Fibroblast of lung (primary cell): ENCODE results near the gene NPTX1. TPM values are rescaled to one million over a fixed set of nuclear protein-coding genes. Genes with fewer than 3 reads are reported as not detected.

Experiments used
- DNase-seq, 2 donors: peaks; one replicate each; pipeline versions ENCODE4 v3.0.0 to v3.0.0-alpha.2; 2010; ENCODE audit warnings: low read depth in 2 of 2
- H2AFZ ChIP-seq: 2 replicates; pipeline ENCODE4 v1.5.1; 2012; ENCODE audit warnings: low read length, control low read depth, inconsistent platforms
- H3K27ac ChIP-seq: 2 replicates; pipeline ENCODE4 v1.5.1; 2011; ENCODE audit warnings: low read length, control low read depth; ENCODE audit not compliant: insufficient read depth
- H3K27me3 ChIP-seq: 2 replicates; pipeline ENCODE4 v1.5.1; 2011; ENCODE audit warnings: mild to moderate bottlenecking, low read length; ENCODE audit not compliant: control insufficient read depth, insufficient read depth
- H3K36me3 ChIP-seq: 2 replicates; pipeline ENCODE4 v1.5.1; 2011; ENCODE audit warnings: low read length; ENCODE audit not compliant: control insufficient read depth, insufficient read depth
- H3K4me1 ChIP-seq: 2 replicates; pipeline ENCODE4 v1.5.1; 2011; ENCODE audit warnings: low read length; ENCODE audit not compliant: control insufficient read depth, insufficient read depth; ENCODE audit errors: extremely low read depth
- H3K4me2 ChIP-seq: 2 replicates; pipeline ENCODE4 v1.5.1; 2011; ENCODE audit warnings: low read length, control low read depth; ENCODE audit not compliant: insufficient read depth; ENCODE audit errors: extremely low read depth
- H3K4me3 ChIP-seq, 4 experiments: fragments of 200-600 bp in 1 of 4; sonication (generic) in 1 of 4; replicated peaks in 1 of 4; 2 replicates each; pipeline ENCODE4 v1.5.1; 2011 to 2016; ENCODE audit warnings: low read length in 4 of 4, low read depth in 3 of 4, mild to moderate bottlenecking in 3 of 4, control low read depth in 2 of 4, inconsistent platforms in 1 of 4, mixed read lengths in 1 of 4; ENCODE audit not compliant: insufficient read depth in 1 of 4; ENCODE audit errors: control extremely low read depth in 1 of 4
- H3K79me2 ChIP-seq: 2 replicates; pipeline ENCODE4 v1.5.1; 2012; ENCODE audit warnings: mild to moderate bottlenecking, low read length, inconsistent platforms; ENCODE audit not compliant: control insufficient read depth, insufficient read depth
- H3K9ac ChIP-seq: 2 replicates; pipeline ENCODE4 v1.5.1; 2011; ENCODE audit warnings: mild to moderate bottlenecking, low read length, control low read depth; ENCODE audit not compliant: insufficient read depth
- H3K9me3 ChIP-seq: 2 replicates; pipeline ENCODE4 v1.5.1; 2012; ENCODE audit warnings: low read depth, low read length; ENCODE audit not compliant: control insufficient read depth, insufficient read depth
- H4K20me1 ChIP-seq: 2 replicates; pipeline ENCODE4 v1.5.1; 2011; ENCODE audit warnings: low read length; ENCODE audit not compliant: control insufficient read depth, insufficient read depth; ENCODE audit errors: extremely low read depth
- CTCF ChIP-seq, 2 donors: IDR thresholded peaks in 1 of 2; conservative IDR thresholded peaks in 1 of 2; 1 replicate in 1 of 2; 2 replicates in 1 of 2; pipeline ENCODE4 v1.5.1; 2011 to 2012; ENCODE audit warnings: low read length in 2 of 2, control low read depth in 1 of 2, inconsistent platforms in 1 of 2, low read depth in 1 of 2, mild to moderate bottlenecking in 1 of 2
- EZH2 ChIP-seq: IDR thresholded peaks from 2 replicates; pipeline ENCODE4 v1.5.1; 2012; ENCODE audit warnings: low read length, control low read depth, mild to moderate bottlenecking; ENCODE audit errors: missing control alignments
- polyA plus RNA-seq, 2 donors: library from polyadenylated mRNA; depleted of rRNA in 1 of 2; stranded (reverse) in 1 of 2; unstranded in 1 of 2; fragments of >200 nt; gene quantifications; 2 replicates each; pipeline ENCODE4 v1.2.1, GENCODE V29; 2011 to 2012; ENCODE audit warnings: missing spikeins in 1 of 2
- total RNA-seq: library from RNA; depleted of rRNA; stranded (reverse); fragments of >200 nt; gene quantifications from 2 replicates; pipeline ENCODE4 v1.2.1, GENCODE V29; 2014

The NPTX1 gene
- total and polyA plus RNA-seq, 2 donors (not counting 1 experiment from before 2014, with no cell fraction given): 14.9 to 31.2 TPM

- DNase-seq: no peak
- Histone ChIP-seq H3K36me3 (no peaks in the 10 kb centered on the region), H3K79me2 (no peaks in the 10 kb centered on the region), H3K27ac (no peak overlapping the region), H4K20me1 (no peaks in the 10 kb centered on the region), H3K4me3 (no peak overlapping the region), H3K4me2 (no peak overlapping the region), H3K27me3 (peaks cover 4% of the 10 kb centered on the region), H3K9ac (no peak overlapping the region), H2AFZ (no peak overlapping the region), H3K4me1 (no peaks in the 10 kb centered on the region), H3K9me3 (no peaks in the 10 kb centered on the region)
- TF ChIP-seq EZH2 (no peak), CTCF (conservative IDR thresholded peaks at IDR 0.05 in 1 of 2, IDR thresholded peaks at IDR 0.05 in 1 of 2; ENCODE audit: low read depth in 1 of 2, low read length in 2 of 2) (no peak)
Observed at GRCh38 chr17:80441598-80442322, 34.6 kb downstream of the NPTX1 start.

GRCh38 chr17:80441133-80441578, 35.3 kb downstream of the NPTX1 start:
- no peaks in the 10 kb centered on the region for H3K4me1 ChIP-seq
- peak; percentile 28 to 39 for DNase-seq
- H3K27me3 ChIP-seq: peaks cover 4% of the 10 kb centered on the region
- H4K20me1 ChIP-seq: no peaks in the 10 kb centered on the region
- no peak overlapping the region for H3K27ac ChIP-seq
- no peak overlapping the region for H3K4me3 ChIP-seq
- H3K36me3 ChIP-seq: no peaks in the 10 kb centered on the region
- no peak overlapping the region for H2AFZ ChIP-seq
- H3K9me3 ChIP-seq: no peaks in the 10 kb centered on the region
- H3K4me2 ChIP-seq: no peak overlapping the region
- H3K79me2 ChIP-seq: no peaks in the 10 kb centered on the region
- no peak overlapping the region for H3K9ac ChIP-seq
- no peak for TF ChIP-seq EZH2
- TF ChIP-seq CTCF (conservative IDR thresholded peaks at IDR 0.05 in 1 of 2, IDR thresholded peaks at IDR 0.05 in 1 of 2; ENCODE audit: low read depth in 1 of 2, low read length in 2 of 2): no peak

GRCh38 chr17:80439499-80439898, 36.9 kb downstream of the NPTX1 start:
- H4K20me1 ChIP-seq: no peaks in the 10 kb centered on the region
- no peak for TF ChIP-seq CTCF (conservative IDR thresholded peaks at IDR 0.05 in 1 of 2, IDR thresholded peaks at IDR 0.05 in 1 of 2; ENCODE audit: low read depth in 1 of 2, low read length in 2 of 2)
- no peak for TF ChIP-seq EZH2
- H3K36me3 ChIP-seq: no peaks in the 10 kb centered on the region
- H3K9ac ChIP-seq: no peak overlapping the region
- H3K79me2 ChIP-seq: no peaks in the 10 kb centered on the region
- H3K9me3 ChIP-seq: no peaks in the 10 kb centered on the region
- DNase-seq: no peak
- peaks cover 4% of the 10 kb centered on the region for H3K27me3 ChIP-seq
- no peak overlapping the region for H3K4me3 ChIP-seq
- H2AFZ ChIP-seq: no peak overlapping the region
- no peak overlapping the region for H3K4me2 ChIP-seq
- no peaks in the 10 kb centered on the region for H3K4me1 ChIP-seq
- no peak overlapping the region for H3K27ac ChIP-seq
